Right kidney (tissue), 1 donor: Measurements from ENCODE around the gene SORBS1.
"Not testable (repeated sequence)": the region's sequence is repeated elsewhere in the genome, so short reads cannot be mapped to it uniquely, and the experiment has no call there.

Source experiments
- DNase-seq: peaks from one replicate; pipeline ENCODE4 v3.0.0-alpha.2; 2016

The SORBS1 gene

GRCh38 chr10:95388539-95388938 is 172.6 kb downstream of the SORBS1 start:
- no peak for DNase-seq

GRCh38 chr10:95388109-95388471 is 173.1 kb downstream of the SORBS1 start:
- DNase-seq, result no peak

GRCh38 chr10:95384011-95384704 is 177.0 kb downstream of the SORBS1 start:
- DNase-seq, result no peak

- DNase-seq, result no peak
Measured at GRCh38 chr10:95382596-95382995, 178.6 kb downstream of the SORBS1 start.

GRCh38 chr10:95382174-95382573 is 179.0 kb downstream of the SORBS1 start:
- no peak for DNase-seq

GRCh38 chr10:95377950-95378349 is 183.2 kb downstream of the SORBS1 start:
- DNase-seq, result no peak

- no peak for DNase-seq
Measured at GRCh38 chr10:95375418-95375817, 185.8 kb downstream of the SORBS1 start.

GRCh38 chr10:95374597-95375209 is 186.5 kb downstream of the SORBS1 start:
- DNase-seq, result peak; percentile 26

GRCh38 chr10:95373660-95374059 is 187.5 kb downstream of the SORBS1 start:
- no peak for DNase-seq

GRCh38 chr10:95364342-95364741 is 196.8 kb downstream of the SORBS1 start:
- no peak for DNase-seq

- DNase-seq, result no peak
Measured at GRCh38 chr10:95363303-95363912, 197.8 kb downstream of the SORBS1 start.

GRCh38 chr10:95360122-95360714 is 201.0 kb downstream of the SORBS1 start:
- no peak for DNase-seq

GRCh38 chr10:95359466-95359865 is 201.7 kb downstream of the SORBS1 start:
- DNase-seq, result no peak

- DNase-seq, result no peak
Measured at GRCh38 chr10:95356190-95356955, 204.8 kb downstream of the SORBS1 start.

GRCh38 chr10:95355301-95355700 is 205.9 kb downstream of the SORBS1 start:
- no peak for DNase-seq

- DNase-seq, result no peak
Measured at GRCh38 chr10:95354110-95354509, 207.1 kb downstream of the SORBS1 start.

- no peak for DNase-seq
Measured at GRCh38 chr10:95353123-95353522, 208.0 kb downstream of the SORBS1 start.

GRCh38 chr10:95352684-95353083 is 208.5 kb downstream of the SORBS1 start:
- no peak for DNase-seq

- no peak for DNase-seq
Measured at GRCh38 chr10:95350830-95351228, 210.3 kb downstream of the SORBS1 start.

- no peak for DNase-seq
Measured at GRCh38 chr10:95350219-95350829, 210.8 kb downstream of the SORBS1 start.

- DNase-seq, result not testable (repeated sequence)
Measured at GRCh38 chr10:95347402-95347766, 213.8 kb downstream of the SORBS1 start.

- DNase-seq, result no peak
Measured at GRCh38 chr10:95346715-95347401, 214.3 kb downstream of the SORBS1 start.
